GM21526 (cell line): Measurements from ENCODE around the gene TRIP12.
"Not testable (repeated sequence)": the region's sequence is repeated elsewhere in the genome, so short reads cannot be mapped to it uniquely, and the experiment has no call there.

ENCODE experiments used
- ATAC-seq: cut with Tn5 transposase; IDR thresholded peaks from one replicate; pipeline ENCODE4 v1.9.1; 2021; ENCODE audit warnings: moderate library complexity; ENCODE audit not compliant: unreplicated experiment, low FRiP score

The TRIP12 gene

GRCh38 chr2:229838729-229839128, 83.1 kb downstream of the TRIP12 start:
- no peak for ATAC-seq

GRCh38 chr2:229836847-229837246, 85.0 kb downstream of the TRIP12 start:
- ATAC-seq, result no peak

GRCh38 chr2:229835596-229836283, 86.1 kb downstream of the TRIP12 start:
- no peak for ATAC-seq

- not testable (repeated sequence) for ATAC-seq
Measured at GRCh38 chr2:229834368-229834767, 87.4 kb downstream of the TRIP12 start.

GRCh38 chr2:229832510-229832898, 89.3 kb downstream of the TRIP12 start:
- ATAC-seq, result no peak

GRCh38 chr2:229831805-229832509, 89.9 kb downstream of the TRIP12 start:
- ATAC-seq, result no peak

- ATAC-seq, result no peak
Measured at GRCh38 chr2:229825476-229825875, 96.3 kb downstream of the TRIP12 start.

- ATAC-seq, result no peak
Measured at GRCh38 chr2:229821316-229821715, 100.5 kb downstream of the TRIP12 start.

GRCh38 chr2:229818230-229818629, 103.6 kb downstream of the TRIP12 start:
- no peak for ATAC-seq

- no peak for ATAC-seq
Measured at GRCh38 chr2:229815858-229816257, 106.0 kb downstream of the TRIP12 start.

- no peak for ATAC-seq
Measured at GRCh38 chr2:229815342-229815741, 106.5 kb downstream of the TRIP12 start.

GRCh38 chr2:229810786-229811185, 111.0 kb downstream of the TRIP12 start:
- ATAC-seq, result no peak

GRCh38 chr2:229805559-229805958, 116.2 kb downstream of the TRIP12 start:
- no peak for ATAC-seq

GRCh38 chr2:229802785-229803184, 119.0 kb downstream of the TRIP12 start:
- no peak for ATAC-seq

GRCh38 chr2:229800997-229801754, 120.6 kb downstream of the TRIP12 start:
- ATAC-seq, result no peak

GRCh38 chr2:229798446-229799155, 123.2 kb downstream of the TRIP12 start:
- no peak for ATAC-seq

- ATAC-seq, result no peak
Measured at GRCh38 chr2:229795058-229795457, 126.8 kb downstream of the TRIP12 start.

- ATAC-seq, result no peak
Measured at GRCh38 chr2:229794636-229795035, 127.2 kb downstream of the TRIP12 start.

GRCh38 chr2:229786289-229786688, 135.5 kb downstream of the TRIP12 start:
- ATAC-seq, result not testable (repeated sequence)

GRCh38 chr2:229784791-229785190, 137.0 kb downstream of the TRIP12 start:
- ATAC-seq, result no peak
